ENCODE measurements around the gene NOL4. TPM values are rescaled to one million over a fixed set of nuclear protein-coding genes. Genes with fewer than 3 reads are reported as not detected.

NOL4 gene
- total RNA-seq, 1 donor from 2014 or later = not detected

DNA sequence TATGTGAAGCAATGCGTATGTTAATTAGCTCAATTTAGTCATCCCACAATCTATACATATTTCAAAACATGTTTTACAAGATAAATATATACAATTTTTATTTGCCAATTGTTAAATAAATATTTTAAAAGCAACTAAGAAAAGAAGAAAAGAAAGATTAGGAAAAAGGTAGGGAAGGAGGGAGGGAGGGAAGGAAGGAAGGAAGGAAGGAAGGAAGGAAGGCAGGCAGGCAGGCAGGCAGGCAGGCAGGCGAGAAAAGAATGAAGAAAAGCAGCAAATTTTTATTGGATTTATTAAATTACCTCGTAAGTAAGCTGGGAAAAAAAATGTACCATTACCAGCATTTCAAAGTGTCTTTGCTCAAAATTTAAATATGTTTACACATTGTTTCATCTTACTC is 30.5 kb downstream of the NOL4 start:
- Mint-ChIP-seq H3K36me3 (ENCODE audit: unreplicated experiment) (no peaks in the 10 kb centered on the region), H3K27me3 (ENCODE audit: unreplicated experiment) (no peaks in the 10 kb centered on the region), H3K9me3 (ENCODE audit: unreplicated experiment) (peaks cover 7% of the 10 kb centered on the region), H3K4me1 (ENCODE audit: unreplicated experiment) (peaks cover 5% of the 10 kb centered on the region), H3K4me3 (ENCODE audit: unreplicated experiment) (no peak overlapping the region), H3K27ac (ENCODE audit: unreplicated experiment) (no peak overlapping the region)
- TF ChIP-seq, protein P1, sequence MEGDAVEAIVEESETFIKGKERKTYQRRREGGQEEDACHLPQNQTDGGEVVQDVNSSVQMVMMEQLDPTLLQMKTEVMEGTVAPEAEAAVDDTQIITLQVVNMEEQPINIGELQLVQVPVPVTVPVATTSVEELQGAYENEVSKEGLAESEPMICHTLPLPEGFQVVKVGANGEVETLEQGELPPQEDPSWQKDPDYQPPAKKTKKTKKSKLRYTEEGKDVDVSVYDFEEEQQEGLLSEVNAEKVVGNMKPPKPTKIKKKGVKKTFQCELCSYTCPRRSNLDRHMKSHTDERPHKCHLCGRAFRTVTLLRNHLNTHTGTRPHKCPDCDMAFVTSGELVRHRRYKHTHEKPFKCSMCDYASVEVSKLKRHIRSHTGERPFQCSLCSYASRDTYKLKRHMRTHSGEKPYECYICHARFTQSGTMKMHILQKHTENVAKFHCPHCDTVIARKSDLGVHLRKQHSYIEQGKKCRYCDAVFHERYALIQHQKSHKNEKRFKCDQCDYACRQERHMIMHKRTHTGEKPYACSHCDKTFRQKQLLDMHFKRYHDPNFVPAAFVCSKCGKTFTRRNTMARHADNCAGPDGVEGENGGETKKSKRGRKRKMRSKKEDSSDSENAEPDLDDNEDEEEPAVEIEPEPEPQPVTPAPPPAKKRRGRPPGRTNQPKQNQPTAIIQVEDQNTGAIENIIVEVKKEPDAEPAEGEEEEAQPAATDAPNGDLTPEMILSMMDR (IDR thresholded peaks at IDR 0.05) = no peak
- DNase-seq (ENCODE audit: extremely low spot score, unreplicated experiment) = no peak

DNA sequence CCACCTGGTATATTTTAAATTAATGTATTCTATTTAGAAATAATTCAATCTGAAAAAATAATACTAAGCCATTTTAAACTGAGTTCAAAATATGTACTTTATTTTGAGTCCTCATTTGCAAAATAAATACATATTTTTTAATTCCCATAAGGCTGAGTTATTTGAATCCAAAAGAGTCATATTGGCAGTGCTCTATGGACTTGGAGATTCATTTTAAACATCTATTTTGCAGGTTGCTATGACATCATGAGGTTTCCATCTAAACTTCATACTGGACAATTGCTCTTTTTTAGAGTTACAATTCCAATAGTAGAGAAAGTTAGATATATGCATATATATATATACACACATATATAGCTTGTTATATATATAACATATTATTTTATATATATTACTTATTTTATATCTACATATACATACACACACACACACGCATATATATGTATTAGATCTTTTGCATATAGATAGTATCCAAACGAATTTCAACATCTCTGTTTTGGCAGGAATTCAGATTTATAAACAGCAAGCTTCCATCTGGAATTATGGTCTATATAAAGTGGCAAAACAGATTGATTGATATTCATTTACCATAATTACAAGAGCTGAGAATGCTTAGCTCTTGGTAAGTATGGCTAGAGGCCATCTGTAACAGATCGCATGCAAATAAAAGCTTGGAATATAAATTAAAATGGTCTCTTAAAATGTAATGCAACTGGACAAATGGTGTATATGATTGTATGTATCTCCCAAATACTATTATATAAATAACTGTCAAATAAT is 34.9 kb downstream of the NOL4 start:
- no peak for DNase-seq (ENCODE audit: extremely low spot score, unreplicated experiment)
- no peak overlapping the region for H3K4me3 Mint-ChIP-seq (ENCODE audit: unreplicated experiment)
- peaks cover 7% of the 10 kb centered on the region for H3K9me3 Mint-ChIP-seq (ENCODE audit: unreplicated experiment)
- H3K27ac Mint-ChIP-seq (ENCODE audit: unreplicated experiment) = no peak overlapping the region
- TF ChIP-seq, protein P1 (IDR thresholded peaks at IDR 0.05) = no peak
- H3K36me3 Mint-ChIP-seq (ENCODE audit: unreplicated experiment) = no peaks in the 10 kb centered on the region
- H3K27me3 Mint-ChIP-seq (ENCODE audit: unreplicated experiment) = peaks cover 6% of the 10 kb centered on the region
- peaks cover 5% of the 10 kb centered on the region for H3K4me1 Mint-ChIP-seq (ENCODE audit: unreplicated experiment)
